ENCODE measurements around the gene ANKZF1. TPM values are rescaled to one million over a fixed set of nuclear protein-coding genes. Genes with fewer than 3 reads are reported as not detected.
A peak's percentile ranks its signal among the peaks of the same experiment; 100 is the strongest.

ANKZF1 gene
- total RNA-seq, 1 donor: 35.1 TPM

DNA sequence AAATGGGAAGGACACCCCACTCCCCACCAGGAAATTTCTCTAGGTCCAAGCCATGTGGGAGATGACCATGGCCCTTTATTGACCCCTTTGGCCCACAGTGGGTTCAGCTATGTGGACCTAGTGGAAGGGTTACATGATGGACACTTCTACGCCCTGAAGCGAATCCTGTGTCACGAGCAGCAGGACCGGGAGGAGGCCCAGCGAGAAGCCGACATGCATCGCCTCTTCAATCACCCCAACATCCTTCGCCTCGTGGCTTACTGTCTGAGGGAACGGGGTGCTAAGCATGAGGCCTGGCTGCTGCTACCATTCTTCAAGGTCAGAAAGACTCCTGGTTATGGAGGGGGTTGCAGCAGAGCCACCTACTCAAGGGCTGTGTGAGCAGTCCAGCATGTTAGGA is 17.0 kb downstream of the ANKZF1 start:
- peaks cover 44% of the 10 kb centered on the region for H3K4me1 ChIP-seq (ENCODE audit: insufficient read depth, low read length)
- H3K27ac ChIP-seq (ENCODE audit: low read depth, low read length): peak overlapping the region; percentile 95
- peak; percentile 32 for DNase-seq (ENCODE audit: insufficient read length, low spot score, missing footprints)
- TF ChIP-seq, protein P1, sequence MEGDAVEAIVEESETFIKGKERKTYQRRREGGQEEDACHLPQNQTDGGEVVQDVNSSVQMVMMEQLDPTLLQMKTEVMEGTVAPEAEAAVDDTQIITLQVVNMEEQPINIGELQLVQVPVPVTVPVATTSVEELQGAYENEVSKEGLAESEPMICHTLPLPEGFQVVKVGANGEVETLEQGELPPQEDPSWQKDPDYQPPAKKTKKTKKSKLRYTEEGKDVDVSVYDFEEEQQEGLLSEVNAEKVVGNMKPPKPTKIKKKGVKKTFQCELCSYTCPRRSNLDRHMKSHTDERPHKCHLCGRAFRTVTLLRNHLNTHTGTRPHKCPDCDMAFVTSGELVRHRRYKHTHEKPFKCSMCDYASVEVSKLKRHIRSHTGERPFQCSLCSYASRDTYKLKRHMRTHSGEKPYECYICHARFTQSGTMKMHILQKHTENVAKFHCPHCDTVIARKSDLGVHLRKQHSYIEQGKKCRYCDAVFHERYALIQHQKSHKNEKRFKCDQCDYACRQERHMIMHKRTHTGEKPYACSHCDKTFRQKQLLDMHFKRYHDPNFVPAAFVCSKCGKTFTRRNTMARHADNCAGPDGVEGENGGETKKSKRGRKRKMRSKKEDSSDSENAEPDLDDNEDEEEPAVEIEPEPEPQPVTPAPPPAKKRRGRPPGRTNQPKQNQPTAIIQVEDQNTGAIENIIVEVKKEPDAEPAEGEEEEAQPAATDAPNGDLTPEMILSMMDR (IDR thresholded peaks at IDR 0.05; ENCODE audit: extremely low read depth, low read depth, low read length): no peak
- peaks cover 34% of the 10 kb centered on the region for H3K79me2 ChIP-seq (ENCODE audit: insufficient read depth, low read length)
- peaks cover 23% of the 10 kb centered on the region for H3K36me3 ChIP-seq (ENCODE audit: insufficient read depth, low read length)
- H3K27me3 ChIP-seq (ENCODE audit: insufficient read depth, low read length): no peaks in the 10 kb centered on the region
- no peaks in the 10 kb centered on the region for H3K9me3 ChIP-seq (ENCODE audit: low read depth, low read length)
- H3K4me3 ChIP-seq (ENCODE audit: insufficient read depth, low read length): peak overlapping the region; percentile 88
- no peak overlapping the region for H2AFZ ChIP-seq (ENCODE audit: low read length)
- no peaks in the 10 kb centered on the region for H4K20me1 ChIP-seq (ENCODE audit: insufficient read depth, low read length)
- H3K4me2 ChIP-seq (ENCODE audit: insufficient read depth, low read length): peak overlapping the region; percentile 92

DNA sequence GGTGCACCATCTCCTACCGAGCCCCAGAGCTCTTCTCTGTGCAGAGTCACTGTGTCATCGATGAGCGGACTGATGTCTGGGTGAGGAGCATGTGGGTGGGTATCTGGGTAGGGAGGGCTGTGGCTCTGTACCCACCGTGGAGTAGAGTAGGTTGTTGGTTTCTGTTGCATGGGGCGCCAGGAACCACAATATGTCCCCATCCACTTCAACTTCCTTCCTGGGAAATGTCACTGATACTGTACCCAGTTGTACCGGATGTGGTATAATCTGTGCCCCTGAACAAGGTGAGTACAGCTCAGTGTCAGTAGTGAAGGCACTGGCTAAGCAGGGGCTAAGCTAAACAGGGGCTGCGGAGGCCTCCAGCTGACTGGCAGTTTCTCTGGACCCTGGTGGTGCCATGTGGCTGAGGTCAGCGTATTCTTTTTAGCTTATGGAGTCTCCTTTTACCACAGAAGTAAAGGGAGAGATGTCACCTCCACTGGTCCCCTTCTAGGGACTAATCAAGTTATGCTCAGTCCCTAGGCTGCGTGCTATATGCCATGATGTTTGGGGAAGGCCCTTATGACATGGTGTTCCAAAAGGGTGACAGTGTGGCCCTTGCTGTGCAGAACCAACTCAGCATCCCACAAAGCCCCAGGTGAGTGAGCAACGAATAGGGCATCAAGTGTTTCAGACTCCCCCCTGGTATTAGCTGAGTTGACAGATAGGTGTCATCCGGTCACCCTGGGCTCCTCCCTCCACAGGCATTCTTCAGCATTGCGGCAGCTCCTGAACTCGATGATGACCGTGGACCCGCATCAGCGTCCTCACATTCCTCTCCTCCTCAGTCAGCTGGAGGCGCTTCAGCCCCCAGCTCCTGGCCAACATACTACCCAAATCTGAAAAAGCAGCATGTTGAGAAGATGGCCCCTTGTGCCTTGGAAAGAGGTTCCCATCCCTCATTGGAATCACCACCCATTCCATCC is 18.4 kb downstream of the ANKZF1 start:
- TF ChIP-seq, protein P1 (IDR thresholded peaks at IDR 0.05; ENCODE audit: extremely low read depth, low read depth, low read length): no peak
- peak; percentile 62 for DNase-seq (ENCODE audit: insufficient read length, low spot score, missing footprints)
- H4K20me1 ChIP-seq (ENCODE audit: insufficient read depth, low read length): no peaks in the 10 kb centered on the region
- H3K27ac ChIP-seq (ENCODE audit: low read depth, low read length): no peak overlapping the region
- no peaks in the 10 kb centered on the region for H3K27me3 ChIP-seq (ENCODE audit: insufficient read depth, low read length)
- H3K4me2 ChIP-seq (ENCODE audit: insufficient read depth, low read length): no peak overlapping the region
- H3K79me2 ChIP-seq (ENCODE audit: insufficient read depth, low read length): peaks cover 34% of the 10 kb centered on the region
- no peak overlapping the region for H3K4me3 ChIP-seq (ENCODE audit: insufficient read depth, low read length)
- no peaks in the 10 kb centered on the region for H3K9me3 ChIP-seq (ENCODE audit: low read depth, low read length)
- peaks cover 23% of the 10 kb centered on the region for H3K36me3 ChIP-seq (ENCODE audit: insufficient read depth, low read length)
- H3K4me1 ChIP-seq (ENCODE audit: insufficient read depth, low read length): peaks cover 58% of the 10 kb centered on the region
- H2AFZ ChIP-seq (ENCODE audit: low read length): no peak overlapping the region

DNA sequence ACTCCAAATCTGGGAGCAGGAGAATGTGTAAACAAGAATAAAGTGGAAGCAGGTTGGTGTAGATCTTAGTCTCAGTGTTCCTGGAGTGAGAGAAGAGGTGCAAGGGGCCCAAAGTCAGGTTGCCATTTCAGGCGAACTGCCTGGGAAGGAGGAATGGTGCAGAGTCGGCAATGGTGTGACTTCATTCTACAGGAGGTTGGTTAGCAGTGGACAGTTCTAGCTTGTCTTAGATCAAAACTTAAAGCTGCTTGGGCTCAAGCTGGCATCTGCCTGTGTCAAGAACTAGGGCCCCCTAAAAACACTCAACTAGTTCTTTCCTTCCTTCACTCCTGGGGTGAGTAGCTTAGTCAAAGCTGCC is 19.2 kb downstream of the ANKZF1 start:
- Histone ChIP-seq H3K27me3 (ENCODE audit: insufficient read depth, low read length) (no peaks in the 10 kb centered on the region), H4K20me1 (ENCODE audit: insufficient read depth, low read length) (no peaks in the 10 kb centered on the region), H3K4me2 (ENCODE audit: insufficient read depth, low read length) (peak overlapping the region; percentile 66), H3K36me3 (ENCODE audit: insufficient read depth, low read length) (peaks cover 23% of the 10 kb centered on the region), H3K79me2 (ENCODE audit: insufficient read depth, low read length) (peaks cover 34% of the 10 kb centered on the region), H2AFZ (ENCODE audit: low read length) (no peak overlapping the region), H3K4me1 (ENCODE audit: insufficient read depth, low read length) (peaks cover 67% of the 10 kb centered on the region), H3K9me3 (ENCODE audit: low read depth, low read length) (no peaks in the 10 kb centered on the region), H3K27ac (ENCODE audit: low read depth, low read length) (peak overlapping the region; percentile 88), H3K4me3 (ENCODE audit: insufficient read depth, low read length) (peak overlapping the region; percentile 36)
- no peak for DNase-seq (ENCODE audit: insufficient read length, low spot score, missing footprints)
- TF ChIP-seq, protein P1 (IDR thresholded peaks at IDR 0.05; ENCODE audit: extremely low read depth, low read depth, low read length): no peak

Measured in osteoblast (primary cell).